Measurements from ENCODE around the gene TPRG1L. TPM values are rescaled to one million over a fixed set of nuclear protein-coding genes. Genes with fewer than 3 reads are reported as not detected.
A peak's percentile ranks its signal among the peaks of the same experiment; 100 is the strongest.

The TPRG1L gene
- total RNA-seq, 2 donors from 2014 or later = 12.5 to 15.5 TPM

GRCh38 chr1:3585940-3586568, 38.8 kb upstream of the TPRG1L start:
- Mint-ChIP-seq H3K9me3 (no peaks in the 10 kb centered on the region), H3K36me3 (ENCODE audit: insufficient read depth in 2 of 2) (peaks cover 0 to 3% of the 10 kb centered on the region in 2 donors), H3K4me3 (no peak overlapping the region), H3K27ac (no peak overlapping the region), H3K4me1 (ENCODE audit: low read depth) (no peaks in the 10 kb centered on the region), H3K27me3 (ENCODE audit: low read depth) (no peaks in the 10 kb centered on the region)
- no peak for ATAC-seq (replicated peaks in 1 of 2)
- DNase-seq = no peak

GRCh38 chr1:3586986-3587759, 37.6 kb upstream of the TPRG1L start:
- no peaks in the 10 kb centered on the region for H3K9me3 Mint-ChIP-seq
- ATAC-seq (replicated peaks in 1 of 2) = no peak
- no peaks in the 10 kb centered on the region for H3K4me1 Mint-ChIP-seq (ENCODE audit: low read depth)
- peaks cover 0 to 1% of the 10 kb centered on the region in 2 donors for H3K36me3 Mint-ChIP-seq (ENCODE audit: insufficient read depth in 2 of 2)
- H3K27ac Mint-ChIP-seq = no peak overlapping the region
- no peaks in the 10 kb centered on the region for H3K27me3 Mint-ChIP-seq (ENCODE audit: low read depth)
- H3K4me3 Mint-ChIP-seq = no peak overlapping the region
- no peak for DNase-seq

GRCh38 chr1:3588395-3588794, 36.4 kb upstream of the TPRG1L start:
- Mint-ChIP-seq H3K4me3 (no peak overlapping the region), H3K36me3 (ENCODE audit: insufficient read depth in 2 of 2) (no peaks in the 10 kb centered on the region), H3K9me3 (no peaks in the 10 kb centered on the region), H3K27me3 (ENCODE audit: low read depth) (no peaks in the 10 kb centered on the region), H3K4me1 (ENCODE audit: low read depth) (no peaks in the 10 kb centered on the region), H3K27ac (no peak overlapping the region)
- DNase-seq = no peak
- ATAC-seq (replicated peaks in 1 of 2) = no peak

- no peaks in the 10 kb centered on the region for H3K27me3 Mint-ChIP-seq (ENCODE audit: low read depth)
- ATAC-seq (replicated peaks in 1 of 2) (no peak), DNase-seq (no peak)
- H3K27ac Mint-ChIP-seq = no peak overlapping the region
- H3K9me3 Mint-ChIP-seq = no peaks in the 10 kb centered on the region
- H3K4me1 Mint-ChIP-seq (ENCODE audit: low read depth) = no peaks in the 10 kb centered on the region
- H3K36me3 Mint-ChIP-seq (ENCODE audit: insufficient read depth in 2 of 2) = no peaks in the 10 kb centered on the region
- no peak overlapping the region for H3K4me3 Mint-ChIP-seq
Measured at GRCh38 chr1:3590139-3590763, 34.6 kb upstream of the TPRG1L start.

- ATAC-seq (replicated peaks in 1 of 2) = no peak
- DNase-seq = no peak
- Mint-ChIP-seq H3K36me3 (ENCODE audit: insufficient read depth in 2 of 2) (no peaks in the 10 kb centered on the region), H3K4me3 (no peak overlapping the region), H3K4me1 (ENCODE audit: low read depth) (no peaks in the 10 kb centered on the region), H3K9me3 (no peaks in the 10 kb centered on the region), H3K27me3 (ENCODE audit: low read depth) (no peaks in the 10 kb centered on the region), H3K27ac (no peak overlapping the region)
Measured at GRCh38 chr1:3590951-3591865, 33.6 kb upstream of the TPRG1L start.

GRCh38 chr1:3593334-3593733, 31.5 kb upstream of the TPRG1L start:
- H3K4me1 Mint-ChIP-seq (ENCODE audit: low read depth) = peaks cover 16% of the 10 kb centered on the region
- no peaks in the 10 kb centered on the region for H3K27me3 Mint-ChIP-seq (ENCODE audit: low read depth)
- H3K36me3 Mint-ChIP-seq (ENCODE audit: insufficient read depth in 2 of 2) = no peaks in the 10 kb centered on the region
- no peak overlapping the region for H3K4me3 Mint-ChIP-seq
- no peak for DNase-seq
- no peak overlapping the region for H3K27ac Mint-ChIP-seq
- no peak for ATAC-seq (replicated peaks in 1 of 2)
- H3K9me3 Mint-ChIP-seq = no peaks in the 10 kb centered on the region

GRCh38 chr1:3593745-3594144, 31.1 kb upstream of the TPRG1L start:
- no peak for ATAC-seq (replicated peaks in 1 of 2)
- no peak for DNase-seq
- peaks cover 17% of the 10 kb centered on the region for H3K4me1 Mint-ChIP-seq (ENCODE audit: low read depth)
- H3K36me3 Mint-ChIP-seq (ENCODE audit: insufficient read depth in 2 of 2) = no peaks in the 10 kb centered on the region
- no peaks in the 10 kb centered on the region for H3K9me3 Mint-ChIP-seq
- H3K27me3 Mint-ChIP-seq (ENCODE audit: low read depth) = no peaks in the 10 kb centered on the region
- H3K4me3 Mint-ChIP-seq = no peak overlapping the region
- no peak overlapping the region for H3K27ac Mint-ChIP-seq

GRCh38 chr1:3594706-3595377, 30.0 kb upstream of the TPRG1L start:
- DNase-seq (no peak), ATAC-seq (replicated peaks in 1 of 2) (no peak)
- Mint-ChIP-seq H3K36me3 (ENCODE audit: insufficient read depth in 2 of 2) (no peaks in the 10 kb centered on the region), H3K27me3 (ENCODE audit: low read depth) (no peaks in the 10 kb centered on the region), H3K4me1 (ENCODE audit: low read depth) (peaks cover 21% of the 10 kb centered on the region), H3K4me3 (no peak overlapping the region), H3K9me3 (no peaks in the 10 kb centered on the region), H3K27ac (no peak overlapping the region)

- DNase-seq (no peak), ATAC-seq (replicated peaks in 1 of 2) (no peak)
- H3K36me3 Mint-ChIP-seq (ENCODE audit: insufficient read depth in 2 of 2) = no peaks in the 10 kb centered on the region
- H3K4me1 Mint-ChIP-seq (ENCODE audit: low read depth) = peaks cover 21% of the 10 kb centered on the region
- H3K9me3 Mint-ChIP-seq = no peaks in the 10 kb centered on the region
- no peak overlapping the region for H3K27ac Mint-ChIP-seq
- H3K27me3 Mint-ChIP-seq (ENCODE audit: low read depth) = no peaks in the 10 kb centered on the region
- no peak overlapping the region for H3K4me3 Mint-ChIP-seq
Measured at GRCh38 chr1:3595949-3596348, 28.9 kb upstream of the TPRG1L start.

GRCh38 chr1:3596663-3597598, 27.9 kb upstream of the TPRG1L start:
- ATAC-seq (replicated peaks in 1 of 2) (peak; percentile 9 to 25), DNase-seq (no peak)
- H3K27ac Mint-ChIP-seq = no peak overlapping the region
- H3K9me3 Mint-ChIP-seq = no peaks in the 10 kb centered on the region
- H3K4me3 Mint-ChIP-seq = peak overlapping the region; percentile 21 to 38
- H3K4me1 Mint-ChIP-seq (ENCODE audit: low read depth) = peaks cover 21% of the 10 kb centered on the region
- H3K36me3 Mint-ChIP-seq (ENCODE audit: insufficient read depth in 2 of 2) = no peaks in the 10 kb centered on the region
- no peaks in the 10 kb centered on the region for H3K27me3 Mint-ChIP-seq (ENCODE audit: low read depth)

GRCh38 chr1:3597599-3597964, 27.2 kb upstream of the TPRG1L start:
- DNase-seq = no peak
- no peak overlapping the region for H3K27ac Mint-ChIP-seq
- H3K9me3 Mint-ChIP-seq = no peaks in the 10 kb centered on the region

GRCh38 chr1:3598051-3598491, 26.7 kb upstream of the TPRG1L start:
- H3K27ac Mint-ChIP-seq = no peak overlapping the region
- H3K9me3 Mint-ChIP-seq = no peaks in the 10 kb centered on the region
- peaks cover 21% of the 10 kb centered on the region for H3K4me1 Mint-ChIP-seq (ENCODE audit: low read depth)
- DNase-seq (no peak), ATAC-seq (replicated peaks in 1 of 2) (no peak)
- no peak overlapping the region for H3K4me3 Mint-ChIP-seq
- no peaks in the 10 kb centered on the region for H3K36me3 Mint-ChIP-seq (ENCODE audit: insufficient read depth in 2 of 2)
- no peaks in the 10 kb centered on the region for H3K27me3 Mint-ChIP-seq (ENCODE audit: low read depth)

More at GRCh38 chr1:3597599-3597964, 27.2 kb upstream of the TPRG1L start:
- Mint-ChIP-seq H3K27me3 (ENCODE audit: low read depth) (no peaks in the 10 kb centered on the region), H3K36me3 (ENCODE audit: insufficient read depth in 2 of 2) (no peaks in the 10 kb centered on the region), H3K4me1 (ENCODE audit: low read depth) (peaks cover 21% of the 10 kb centered on the region), H3K4me3 (peak overlapping the region; percentile 21 to 38)
- ATAC-seq (replicated peaks in 1 of 2) = peak; percentile 28 to 32
